GM18907 (cell line): ENCODE measurements around the gene DMAC1.

Experiments used
- ATAC-seq: cut with Tn5 transposase; IDR thresholded peaks from one replicate; pipeline ENCODE4 v1.9.1; 2021; ENCODE audit warnings: mild to moderate bottlenecking, moderate library complexity; ENCODE audit not compliant: unreplicated experiment

Gene DMAC1

DNA sequence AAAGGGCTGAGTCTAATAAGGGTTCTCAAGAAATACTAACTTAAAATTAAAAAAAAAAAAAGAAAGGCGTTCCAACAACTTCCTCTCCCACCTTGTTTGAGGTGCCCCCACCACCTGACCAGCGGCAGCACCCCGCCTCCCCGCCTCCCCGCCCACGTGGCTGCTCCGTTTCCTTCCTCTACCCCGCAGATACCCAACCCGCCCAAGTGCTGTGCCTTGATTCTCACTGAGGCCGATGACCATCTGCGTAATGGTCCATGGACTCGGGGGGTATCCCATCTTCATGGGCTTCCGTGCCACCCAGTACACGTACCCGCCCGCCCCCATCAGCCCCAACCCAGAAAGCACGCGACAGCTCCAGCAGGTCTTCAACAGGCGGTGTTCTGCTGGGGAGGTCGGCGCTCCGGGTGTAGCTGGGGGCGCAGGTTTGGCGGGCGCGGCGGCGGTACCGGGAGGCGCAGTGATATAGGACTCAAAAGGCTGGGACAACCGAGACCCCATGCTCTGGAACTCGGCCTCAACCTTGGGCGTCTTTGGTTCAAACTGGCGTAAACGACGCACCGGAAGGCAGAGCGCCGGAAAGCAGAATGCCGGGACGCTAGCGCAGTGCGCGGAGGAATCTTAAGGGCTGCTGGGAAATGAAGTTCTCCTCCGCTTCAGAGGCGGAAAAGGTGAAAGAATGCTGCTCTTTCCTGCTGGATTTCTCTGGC lies at the start of gene DMAC1:
Gene DMAC1, minus strand, starts transcription at position 545 of the 710 bp plus-strand sequence. Its CDS starts 44 bp downstream, at position 501.
- ATAC-seq: peak; percentile 95

DNA sequence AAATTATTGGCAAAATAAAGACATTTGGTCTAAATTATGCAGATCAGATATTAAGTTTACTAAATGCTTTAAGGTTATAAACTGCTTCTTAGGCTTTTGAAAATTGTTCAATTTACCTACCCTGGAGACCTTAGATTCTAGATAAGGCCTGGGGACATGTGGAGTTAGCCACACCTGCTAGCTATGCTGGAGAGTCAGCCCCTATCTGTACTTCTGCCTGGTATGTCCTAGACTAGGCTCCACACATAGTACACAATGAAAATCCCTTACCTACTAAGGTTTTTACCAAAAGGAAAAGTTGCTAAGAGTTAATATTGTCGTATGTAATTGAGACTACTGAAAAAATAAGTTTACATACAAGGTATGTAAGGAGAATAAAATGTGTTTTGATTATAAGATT lies 49.8 kb upstream of the DMAC1 start:
- no peak for ATAC-seq

GRCh38 chr9:7848498-7848897 lies 48.9 kb upstream of the DMAC1 start:
- no peak for ATAC-seq

DNA sequence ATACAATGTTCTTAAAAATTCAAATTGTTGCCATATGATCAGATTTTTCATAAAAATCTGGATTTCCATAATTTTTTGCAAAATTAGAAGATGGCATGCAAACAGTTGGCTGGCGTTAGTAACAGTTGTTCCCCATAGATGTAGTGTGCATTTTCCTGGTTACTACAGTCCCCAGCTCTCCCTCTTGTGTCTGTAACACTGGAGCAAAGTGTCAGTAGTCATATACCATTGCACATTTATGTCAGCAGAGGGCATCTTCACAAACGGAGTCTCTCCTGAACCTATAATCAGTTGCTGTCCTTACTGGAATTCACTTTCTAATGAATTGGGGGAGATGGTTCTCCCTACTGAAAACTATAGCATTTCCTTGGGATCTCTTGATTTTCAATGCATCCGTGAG lies 44.7 kb upstream of the DMAC1 start:
- ATAC-seq: peak; percentile 85

DNA sequence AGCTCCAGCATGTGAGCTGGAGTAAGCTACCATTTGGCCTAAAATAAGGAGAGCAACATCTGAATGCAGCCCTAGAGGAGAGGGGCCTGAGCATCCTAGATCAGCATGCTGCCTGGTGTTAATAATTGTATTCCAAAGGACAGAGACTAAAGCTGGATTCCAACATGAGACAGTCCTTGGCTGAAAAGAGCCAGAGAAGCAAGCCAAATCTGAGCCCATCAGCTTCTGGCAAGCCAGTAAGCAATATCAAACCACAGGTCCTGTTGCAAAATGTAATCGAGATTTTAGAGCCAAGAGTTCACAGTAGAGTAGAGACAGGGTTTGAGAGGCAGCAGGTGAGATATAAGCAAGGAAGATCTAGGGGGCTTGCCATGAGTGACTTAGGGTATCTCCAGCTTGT lies 42.3 kb upstream of the DMAC1 start:
- ATAC-seq: no peak

GRCh38 chr9:7834531-7834930 lies 35.0 kb upstream of the DMAC1 start:
- ATAC-seq: no peak

GRCh38 chr9:7828334-7828733 lies 28.8 kb upstream of the DMAC1 start:
- ATAC-seq: no peak

DNA sequence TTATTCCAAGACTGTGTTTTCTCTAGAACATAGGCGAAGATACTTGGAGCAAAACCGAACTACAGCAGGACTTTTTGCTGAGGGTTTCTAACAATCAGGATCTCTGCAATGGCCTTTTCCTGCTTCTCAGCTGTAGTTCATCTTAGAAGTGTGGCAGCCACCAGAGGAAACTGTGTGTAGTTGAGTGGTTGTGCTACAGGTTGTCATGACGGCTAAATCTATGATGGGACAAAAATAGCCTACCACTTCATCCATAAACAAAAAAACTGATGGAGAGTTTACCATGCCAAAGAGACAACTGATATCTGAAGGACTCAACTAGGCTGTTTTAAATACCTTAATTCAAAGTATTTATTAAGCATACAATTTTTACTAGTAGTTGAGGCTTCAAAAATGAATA lies 28.2 kb upstream of the DMAC1 start:
- no peak for ATAC-seq

GRCh38 chr9:7827056-7827455 lies 27.5 kb upstream of the DMAC1 start:
- no peak for ATAC-seq

DNA sequence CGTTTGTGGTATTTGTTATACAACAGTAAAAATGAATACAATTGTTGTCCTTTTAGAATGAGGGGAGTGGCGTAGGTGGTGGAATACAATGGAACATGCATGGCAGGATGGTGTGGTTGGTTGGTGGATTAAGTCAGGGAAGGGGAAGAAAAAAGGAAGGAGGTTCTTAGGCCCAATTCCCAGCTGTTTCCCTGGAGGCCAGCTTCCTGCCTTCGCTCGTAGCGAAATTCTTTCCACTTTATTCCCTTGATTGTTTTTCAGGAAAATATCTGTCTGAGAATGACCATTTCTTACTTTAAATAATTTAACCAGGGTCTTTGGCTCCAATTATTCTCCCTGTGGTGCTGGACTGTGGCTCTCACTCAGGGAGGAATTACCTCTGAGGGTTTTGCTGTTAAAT lies 24.1 kb upstream of the DMAC1 start:
- no peak for ATAC-seq

GRCh38 chr9:7819984-7820383 lies 20.4 kb upstream of the DMAC1 start:
- ATAC-seq: no peak

- ATAC-seq: no peak
Observed at GRCh38 chr9:7816021-7816420, 16.4 kb upstream of the DMAC1 start.

GRCh38 chr9:7813030-7813429 lies 13.5 kb upstream of the DMAC1 start:
- no peak for ATAC-seq

DNA sequence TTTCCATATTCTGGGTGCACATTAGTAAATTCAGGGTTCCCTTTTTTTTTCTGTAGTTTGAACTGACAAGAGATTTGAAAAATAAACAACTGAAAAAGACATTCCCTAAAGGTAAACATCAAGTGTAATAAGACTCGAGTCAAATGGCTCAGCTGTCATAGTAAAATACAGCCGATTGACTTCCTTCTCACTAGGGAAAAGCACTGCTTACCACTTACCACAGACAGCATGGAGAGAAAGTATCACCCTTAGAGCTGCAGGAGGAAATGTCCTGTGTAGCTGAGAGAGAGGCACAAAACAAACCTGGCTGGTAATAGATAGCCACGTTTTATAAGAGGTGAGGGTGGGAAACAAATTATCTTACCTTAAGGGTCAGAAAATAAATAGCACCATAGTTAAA lies 12.1 kb upstream of the DMAC1 start:
- ATAC-seq: no peak

DNA sequence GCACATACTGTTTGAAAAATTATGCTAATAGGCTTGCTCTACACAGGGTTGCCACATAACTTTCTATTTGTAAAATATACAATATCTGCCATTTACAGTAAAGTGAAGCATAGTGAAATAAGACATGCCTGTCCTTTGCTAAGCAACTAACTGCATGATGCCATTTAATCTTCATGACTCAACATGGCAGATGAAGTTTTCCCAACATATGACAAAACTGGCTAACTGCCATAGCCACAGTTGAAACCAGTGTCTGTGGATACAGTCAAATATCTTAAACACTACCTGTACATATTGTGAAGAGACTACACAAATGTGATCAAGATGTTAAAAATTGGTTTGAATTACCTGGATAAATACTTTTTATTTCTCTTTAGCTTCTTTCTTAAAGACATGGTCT lies 3.1 kb upstream of the DMAC1 start:
- no peak for ATAC-seq

DNA sequence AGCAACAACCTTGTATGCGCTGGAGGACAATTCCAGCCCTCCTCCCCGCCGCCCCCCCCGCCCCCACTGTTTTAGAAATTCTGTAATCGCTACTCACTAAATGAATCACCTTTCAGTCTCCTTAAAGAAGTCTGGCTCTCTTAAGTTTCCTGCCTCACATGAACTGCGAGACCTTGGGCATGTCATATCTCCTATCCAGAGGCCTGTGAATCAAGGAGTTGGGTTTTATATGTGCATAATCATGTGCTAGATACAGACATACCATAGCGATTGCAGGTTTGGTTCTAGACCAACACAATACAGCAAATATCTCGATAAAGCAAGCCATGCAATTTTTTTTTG lies 337 bp upstream of the DMAC1 start:
- peak; percentile 16 for ATAC-seq

GRCh38 chr9:7794196-7794595 lies 5.4 kb downstream of the DMAC1 start:
- no peak for ATAC-seq

DNA sequence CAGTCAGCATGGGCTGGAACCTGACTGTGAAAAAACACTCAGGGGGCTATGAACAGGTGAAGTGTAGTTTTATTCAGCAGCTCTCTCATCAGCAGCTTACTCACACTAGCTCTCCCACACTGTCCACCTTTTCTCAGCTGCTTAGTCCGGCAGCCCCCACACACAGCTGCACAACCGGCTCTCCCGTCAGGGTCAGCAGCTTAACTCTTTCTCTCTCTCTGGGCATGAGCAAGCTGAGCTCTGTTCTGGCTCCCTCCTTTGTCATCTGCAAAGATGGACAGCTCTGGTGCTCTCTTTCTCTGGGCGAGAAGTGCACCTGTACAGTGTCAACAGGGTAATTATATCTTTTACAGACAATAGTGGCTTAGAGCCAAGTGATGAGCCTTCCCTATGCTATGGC lies 8.2 kb downstream of the DMAC1 start:
- no peak for ATAC-seq

DNA sequence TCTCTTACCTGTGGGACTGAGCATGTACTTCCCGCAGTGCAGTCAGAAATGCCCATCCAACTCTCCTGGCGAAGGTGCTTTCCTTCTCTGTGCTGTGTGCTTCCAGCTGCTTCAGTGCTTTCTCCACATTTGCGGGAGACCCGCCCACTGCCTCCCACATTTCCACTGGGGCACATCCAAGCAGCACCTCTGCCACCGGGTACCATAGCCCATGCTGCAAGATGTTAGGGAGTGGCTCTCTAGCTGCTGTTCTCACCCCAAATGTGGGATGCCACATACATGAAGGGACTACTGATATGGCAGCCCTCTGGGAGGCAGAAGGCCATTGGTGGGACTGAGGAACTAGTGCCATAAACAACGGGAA lies 8.8 kb downstream of the DMAC1 start:
- ATAC-seq: no peak

DNA sequence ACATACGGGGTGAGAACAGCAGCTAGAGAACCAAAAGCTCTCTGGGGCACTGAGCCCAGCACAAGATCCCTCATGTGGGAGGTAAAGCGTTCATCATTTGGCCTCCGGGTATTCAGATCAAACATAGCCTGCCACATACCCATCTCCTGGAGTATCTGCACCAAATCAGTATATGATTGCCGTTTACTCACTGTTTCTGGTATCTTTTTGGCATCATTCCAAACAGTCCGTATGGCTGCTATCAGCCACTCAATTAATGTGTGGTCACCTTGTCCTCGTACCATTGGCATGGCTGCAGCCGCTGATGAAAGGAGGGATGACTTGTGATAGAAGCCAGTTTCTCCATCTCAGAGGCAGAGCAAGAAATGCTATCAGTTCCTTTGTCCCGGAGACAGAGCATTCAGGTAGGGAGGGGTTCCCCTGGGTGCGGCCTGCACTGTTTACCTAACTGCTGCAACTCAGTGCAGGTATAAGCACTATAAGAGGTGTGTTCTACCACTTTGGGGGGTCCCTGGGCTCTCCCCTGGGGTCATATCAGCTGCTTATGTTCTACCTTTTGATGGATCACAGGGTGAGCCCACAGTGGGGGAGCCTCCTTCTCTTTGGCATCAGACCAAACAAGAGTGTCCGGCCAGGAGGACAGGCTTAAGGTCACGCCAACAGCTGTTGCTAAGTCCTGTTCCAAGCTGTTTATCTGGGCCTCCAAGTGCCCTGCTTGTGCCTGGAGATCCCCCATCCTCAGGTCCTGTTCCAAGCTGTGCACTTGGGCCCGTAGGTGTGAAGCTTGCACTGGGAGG lies 9.4 kb downstream of the DMAC1 start:
- no peak for ATAC-seq

GRCh38 chr9:7788772-7789171 lies 10.8 kb downstream of the DMAC1 start:
- no peak for ATAC-seq

GRCh38 chr9:7785813-7786212 lies 13.8 kb downstream of the DMAC1 start:
- no peak for ATAC-seq

GRCh38 chr9:7784472-7784871 lies 15.1 kb downstream of the DMAC1 start:
- ATAC-seq: no peak
